ENCODE measurements around the gene FXR2. TPM values are rescaled to one million over a fixed set of nuclear protein-coding genes. Genes with fewer than 3 reads are reported as not detected.
A peak's percentile ranks its signal among the peaks of the same experiment; 100 is the strongest.
"Not testable (repeated sequence)": the region's sequence is repeated elsewhere in the genome, so short reads cannot be mapped to it uniquely, and the experiment has no call there.

FXR2 gene
- total RNA-seq, 1 donor from 2014 or later: 19.3 TPM

GRCh38 chr17:7644775-7645174 lies 30.1 kb upstream of the FXR2 start:
- H3K4me1 ChIP-seq: no peaks in the 10 kb centered on the region
- DNase-seq (ENCODE audit: low spot score in 2 of 2): no peak
- H3K9me3 ChIP-seq: no peaks in the 10 kb centered on the region
- H3K36me3 ChIP-seq: no peaks in the 10 kb centered on the region
- intact Hi-C loops (cut with DNase I): no loop called here
- no peak for TF ChIP-seq CTCF (IDR thresholded peaks at IDR 0.05)
- no peak overlapping the region for H3K27ac ChIP-seq
- H3K27me3 ChIP-seq: no peaks in the 10 kb centered on the region
- H3K4me3 ChIP-seq: no peak overlapping the region

GRCh38 chr17:7641635-7642034 lies 26.9 kb upstream of the FXR2 start:
- DNase-seq (ENCODE audit: low spot score in 2 of 2); H3K4me3 ChIP-seq; H3K36me3 ChIP-seq; H3K27ac ChIP-seq; H3K9me3 ChIP-seq; H3K4me1 ChIP-seq; intact Hi-C loops (cut with DNase I); H3K27me3 ChIP-seq: not testable (repeated sequence)

GRCh38 chr17:7640783-7641182 lies 26.1 kb upstream of the FXR2 start:
- intact Hi-C loops (cut with DNase I): no loop called here
- no peak overlapping the region for H3K4me3 ChIP-seq
- no peaks in the 10 kb centered on the region for H3K9me3 ChIP-seq
- no peaks in the 10 kb centered on the region for H3K27me3 ChIP-seq
- TF ChIP-seq CTCF (IDR thresholded peaks at IDR 0.05): no peak
- no peak overlapping the region for H3K27ac ChIP-seq
- no peak for DNase-seq (ENCODE audit: low spot score in 2 of 2)
- no peaks in the 10 kb centered on the region for H3K36me3 ChIP-seq
- H3K4me1 ChIP-seq: no peaks in the 10 kb centered on the region

DNA sequence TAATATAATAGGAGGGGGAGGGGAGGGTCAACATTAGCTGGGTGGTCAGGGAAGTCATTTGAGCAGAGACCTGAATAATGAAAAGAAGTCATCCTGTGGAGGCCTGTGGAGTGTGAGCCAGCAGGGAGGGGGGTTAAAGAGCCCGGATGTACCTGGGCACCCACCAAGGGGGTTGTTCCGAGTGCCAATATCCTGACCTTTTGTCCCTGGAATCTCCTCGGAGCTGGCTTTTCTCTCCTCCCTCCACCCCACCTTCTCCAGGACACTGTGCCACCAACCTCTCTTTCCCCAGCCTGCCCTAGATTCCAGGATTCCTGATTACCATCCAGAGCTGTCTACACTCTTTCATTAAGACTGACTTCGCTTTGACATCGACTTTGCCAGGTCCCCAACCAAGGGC lies 21.5 kb upstream of the FXR2 start:
- DNase-seq (ENCODE audit: low spot score in 2 of 2): no peak
- no peak overlapping the region for H3K4me3 ChIP-seq
- no peak overlapping the region for H3K27ac ChIP-seq
- H3K36me3 ChIP-seq: no peaks in the 10 kb centered on the region
- no peak for TF ChIP-seq CTCF (IDR thresholded peaks at IDR 0.05)
- intact Hi-C loops (cut with DNase I): no loop called here
- H3K9me3 ChIP-seq: no peaks in the 10 kb centered on the region
- H3K4me1 ChIP-seq: no peaks in the 10 kb centered on the region
- H3K27me3 ChIP-seq: no peaks in the 10 kb centered on the region

DNA sequence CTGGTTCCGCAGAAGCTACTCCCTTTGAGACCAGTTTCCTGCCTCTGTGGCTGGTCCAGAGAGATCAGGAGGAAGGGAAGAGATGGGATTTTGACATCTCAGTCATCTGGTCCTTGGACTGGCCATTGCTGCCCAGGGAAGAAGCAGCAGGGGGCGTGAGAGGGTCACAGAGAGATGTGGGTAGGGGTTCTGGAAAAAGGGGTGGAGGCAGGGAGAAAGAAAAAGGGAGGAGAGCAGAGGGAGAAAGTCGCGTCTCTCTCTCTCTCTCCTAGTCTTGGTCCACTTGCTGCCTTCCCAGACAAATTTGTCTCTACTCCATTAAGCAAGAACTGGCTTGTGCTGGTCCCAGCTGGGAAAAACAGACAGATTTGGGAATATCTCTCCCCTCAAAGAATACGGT lies 19.7 kb upstream of the FXR2 start:
- no peak for DNase-seq (ENCODE audit: low spot score in 2 of 2)
- peak in 1 of 3 experiments; percentile 35 for TF ChIP-seq CTCF (IDR thresholded peaks at IDR 0.05)
- Histone ChIP-seq H3K27ac (no peak overlapping the region), H3K27me3 (no peaks in the 10 kb centered on the region), H3K4me1 (no peaks in the 10 kb centered on the region), H3K9me3 (no peaks in the 10 kb centered on the region), H3K4me3 (no peak overlapping the region), H3K36me3 (no peaks in the 10 kb centered on the region)
- intact Hi-C loops (cut with DNase I): no loop called here

DNA sequence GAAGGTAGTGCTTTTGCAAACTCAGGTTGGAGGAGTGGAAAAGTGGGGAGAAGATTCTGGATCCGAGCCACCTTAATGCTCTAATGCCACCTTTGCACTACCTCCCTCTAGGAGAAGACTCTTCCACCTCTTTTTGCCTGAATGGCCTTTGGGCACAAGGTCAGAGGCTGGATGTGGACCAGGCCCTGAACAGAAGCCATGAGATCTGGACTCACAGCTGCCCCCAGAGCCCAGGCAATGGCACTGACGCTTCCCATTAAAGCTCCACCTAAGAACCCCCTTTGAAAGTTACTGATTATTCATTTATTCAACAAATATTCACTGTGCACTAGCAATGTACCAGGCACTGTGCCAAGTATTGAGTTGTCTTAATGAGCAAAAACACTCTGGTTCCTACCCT lies 18.4 kb upstream of the FXR2 start:
- H3K36me3 ChIP-seq: no peaks in the 10 kb centered on the region
- no peaks in the 10 kb centered on the region for H3K4me1 ChIP-seq
- intact Hi-C loops (cut with DNase I): no loop called here
- no peak overlapping the region for H3K4me3 ChIP-seq
- no peak for TF ChIP-seq CTCF (IDR thresholded peaks at IDR 0.05)
- H3K9me3 ChIP-seq: no peaks in the 10 kb centered on the region
- H3K27me3 ChIP-seq: no peaks in the 10 kb centered on the region
- DNase-seq (ENCODE audit: low spot score in 2 of 2): no peak
- no peak overlapping the region for H3K27ac ChIP-seq

Measured in ascending aorta (tissue), 2 donors.